Colonic mucosa (tissue), 4 donors: ENCODE results near the gene PSMC5. TPM values are rescaled to one million over a fixed set of nuclear protein-coding genes. Genes with fewer than 3 reads are reported as not detected.
"Not testable (repeated sequence)": the region's sequence is repeated elsewhere in the genome, so short reads cannot be mapped to it uniquely, and the experiment has no call there.

Experiments
- DNase-seq: peaks from one replicate; pipeline ENCODE4 v3.0.0-alpha.2; 2020
- H3K27ac ChIP-seq: fragments of 200-600 bp; one replicate; pipeline ENCODE4 v1.8.0; 2021
- H3K27me3 ChIP-seq: fragments of 200-600 bp; one replicate; pipeline ENCODE4 v1.8.0; 2021
- H3K36me3 ChIP-seq: fragments of 200-600 bp; one replicate; pipeline ENCODE4 v1.8.0; 2021
- H3K4me1 ChIP-seq: fragments of 200-600 bp; one replicate; pipeline ENCODE4 v1.8.0; 2021; ENCODE audit warnings: mild to moderate bottlenecking
- H3K4me3 ChIP-seq: fragments of 200-600 bp; one replicate; pipeline ENCODE4 v1.8.0; 2021
- H3K9ac ChIP-seq, 2 donors: one replicate each; pipeline ENCODE4 v1.7.0; 2013; ENCODE audit warnings: control low read depth in 2 of 2, low read depth in 2 of 2, low read length in 2 of 2
- H3K9me3 ChIP-seq: fragments of 200-600 bp; one replicate; pipeline ENCODE4 v1.8.0; 2021
- intact Hi-C: fragments of 100-400 bp; cut with DNase I; formaldehyde crosslinking; loops from one replicate; pipeline ENCODE4 v1.14.1; 2022
- total RNA-seq, 2 donors: library from RNA; stranded (reverse); fragmentation: NEBNext Ultra II Directional in 1 of 2; extraction: Animal tissue kit (Norgen Biotek cat#: 25700) in 1 of 2; gene quantifications; one replicate each; pipeline ENCODE4 v1.2.1, GENCODE V29; 2021
- TF ChIP-seq, protein P1 (sequence below): fragments of 200-600 bp; IDR thresholded peaks from one replicate; pipeline ENCODE4 v1.8.0; 2022; ENCODE audit warnings: antibody characterized with exemption, mild to moderate bottlenecking
- donor health status: healthy.
- donor health status: DM: no; HTN: no; CAD: no.
- donor health status: DM: no; HTN: no; CAD: no.

PSMC5 gene
- total RNA-seq, 2 donors from 2014 or later: 86.1 to 138 TPM

DNA sequence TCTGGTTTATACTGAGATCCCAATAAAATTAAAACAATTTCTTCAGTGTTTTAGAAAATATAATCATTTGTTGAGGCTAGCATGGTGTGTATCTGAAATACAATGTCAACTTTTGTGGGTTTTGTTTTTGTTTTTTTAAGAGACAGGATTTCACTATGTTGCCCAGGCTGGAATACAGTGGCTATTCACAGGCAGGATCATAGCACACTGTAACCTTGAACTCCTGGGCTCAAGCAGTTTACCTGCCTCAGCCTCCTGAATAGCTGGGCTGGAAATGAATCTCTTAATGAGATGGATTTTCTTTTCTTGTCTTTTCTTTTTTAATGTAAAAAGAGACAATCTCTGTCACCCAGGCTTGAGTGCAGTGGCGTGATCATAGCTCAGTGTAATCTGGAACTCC, 41.1 kb upstream of the PSMC5 start:
- H3K4me1 ChIP-seq: no peaks in the 10 kb centered on the region
- no peaks in the 10 kb centered on the region for H3K27me3 ChIP-seq
- H3K27ac ChIP-seq: no peak overlapping the region
- H3K9ac ChIP-seq: no peak overlapping the region
- intact Hi-C loops: no loop called here
- TF ChIP-seq, protein P1, sequence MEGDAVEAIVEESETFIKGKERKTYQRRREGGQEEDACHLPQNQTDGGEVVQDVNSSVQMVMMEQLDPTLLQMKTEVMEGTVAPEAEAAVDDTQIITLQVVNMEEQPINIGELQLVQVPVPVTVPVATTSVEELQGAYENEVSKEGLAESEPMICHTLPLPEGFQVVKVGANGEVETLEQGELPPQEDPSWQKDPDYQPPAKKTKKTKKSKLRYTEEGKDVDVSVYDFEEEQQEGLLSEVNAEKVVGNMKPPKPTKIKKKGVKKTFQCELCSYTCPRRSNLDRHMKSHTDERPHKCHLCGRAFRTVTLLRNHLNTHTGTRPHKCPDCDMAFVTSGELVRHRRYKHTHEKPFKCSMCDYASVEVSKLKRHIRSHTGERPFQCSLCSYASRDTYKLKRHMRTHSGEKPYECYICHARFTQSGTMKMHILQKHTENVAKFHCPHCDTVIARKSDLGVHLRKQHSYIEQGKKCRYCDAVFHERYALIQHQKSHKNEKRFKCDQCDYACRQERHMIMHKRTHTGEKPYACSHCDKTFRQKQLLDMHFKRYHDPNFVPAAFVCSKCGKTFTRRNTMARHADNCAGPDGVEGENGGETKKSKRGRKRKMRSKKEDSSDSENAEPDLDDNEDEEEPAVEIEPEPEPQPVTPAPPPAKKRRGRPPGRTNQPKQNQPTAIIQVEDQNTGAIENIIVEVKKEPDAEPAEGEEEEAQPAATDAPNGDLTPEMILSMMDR: no peak
- DNase-seq: no peak
- no peaks in the 10 kb centered on the region for H3K9me3 ChIP-seq
- no peak overlapping the region for H3K4me3 ChIP-seq
- no peaks in the 10 kb centered on the region for H3K36me3 ChIP-seq

DNA sequence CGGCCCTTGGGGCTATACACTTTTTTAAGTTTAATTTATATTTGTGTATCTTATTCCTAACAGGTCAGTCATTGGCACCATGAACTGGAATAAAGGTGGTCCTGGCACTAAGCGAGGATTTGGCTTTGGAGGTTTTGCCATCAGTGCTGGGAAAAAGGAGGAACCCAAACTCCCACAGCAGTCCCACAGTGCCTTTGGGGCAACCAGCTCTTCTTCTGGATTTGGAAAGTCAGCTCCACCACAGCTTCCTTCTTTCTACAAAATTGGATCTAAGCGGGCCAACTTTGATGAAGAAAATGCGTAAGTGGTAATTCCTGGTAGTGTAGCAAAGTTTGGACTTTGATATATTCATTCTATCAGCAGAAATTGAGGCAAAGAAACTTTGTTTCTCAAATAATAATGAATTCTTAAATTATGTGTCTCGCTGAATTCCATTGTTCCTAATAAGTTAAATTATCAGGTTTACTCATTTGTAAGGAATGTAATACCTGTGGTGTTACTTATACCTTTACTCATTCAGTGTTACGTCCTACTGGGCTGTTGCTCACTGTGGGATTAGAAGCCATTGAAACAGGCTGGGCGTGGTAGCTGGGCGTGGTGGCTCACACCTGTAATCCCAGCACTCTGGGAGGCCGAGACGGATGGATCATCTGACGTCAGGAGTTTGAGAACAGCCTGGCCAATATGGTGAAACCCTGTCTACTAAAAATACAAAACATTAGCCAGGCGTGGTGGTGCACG, 40.1 kb upstream of the PSMC5 start:
- intact Hi-C loops: no loop called here
- Histone ChIP-seq H3K27ac (no peak overlapping the region), H3K9me3 (no peaks in the 10 kb centered on the region), H3K4me3 (no peak overlapping the region), H3K4me1 (no peaks in the 10 kb centered on the region), H3K27me3 (no peaks in the 10 kb centered on the region), H3K9ac (no peak overlapping the region), H3K36me3 (peaks cover under 1% of the 10 kb centered on the region)
- TF ChIP-seq, protein P1: no peak
- DNase-seq: no peak

DNA sequence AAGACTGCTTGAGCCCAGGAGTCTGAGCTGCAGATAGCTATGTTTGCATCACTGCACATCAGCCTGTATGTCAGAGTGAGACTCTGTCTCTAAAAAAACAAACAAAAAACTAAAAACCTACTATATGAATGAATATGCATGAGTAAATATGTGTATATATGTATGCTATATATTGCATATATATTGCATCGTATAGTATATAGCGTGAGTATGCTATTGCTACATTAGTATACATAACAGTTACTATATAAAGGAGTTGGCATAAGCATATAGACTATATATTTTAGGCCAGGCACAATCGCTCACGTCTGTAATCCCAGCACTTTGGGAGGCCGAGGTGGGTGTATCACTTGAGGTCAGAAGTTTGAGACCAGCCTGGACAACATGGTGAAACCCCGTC, 37.2 kb upstream of the PSMC5 start:
- Histone ChIP-seq H3K36me3 (peaks cover 20% of the 10 kb centered on the region), H3K27me3 (no peaks in the 10 kb centered on the region), H3K9ac (no peak overlapping the region), H3K9me3 (no peaks in the 10 kb centered on the region), H3K4me1 (no peaks in the 10 kb centered on the region), H3K27ac (no peak overlapping the region), H3K4me3 (no peak overlapping the region)
- intact Hi-C loops: no loop called here
- TF ChIP-seq, protein P1: no peak
- DNase-seq: no peak

DNA sequence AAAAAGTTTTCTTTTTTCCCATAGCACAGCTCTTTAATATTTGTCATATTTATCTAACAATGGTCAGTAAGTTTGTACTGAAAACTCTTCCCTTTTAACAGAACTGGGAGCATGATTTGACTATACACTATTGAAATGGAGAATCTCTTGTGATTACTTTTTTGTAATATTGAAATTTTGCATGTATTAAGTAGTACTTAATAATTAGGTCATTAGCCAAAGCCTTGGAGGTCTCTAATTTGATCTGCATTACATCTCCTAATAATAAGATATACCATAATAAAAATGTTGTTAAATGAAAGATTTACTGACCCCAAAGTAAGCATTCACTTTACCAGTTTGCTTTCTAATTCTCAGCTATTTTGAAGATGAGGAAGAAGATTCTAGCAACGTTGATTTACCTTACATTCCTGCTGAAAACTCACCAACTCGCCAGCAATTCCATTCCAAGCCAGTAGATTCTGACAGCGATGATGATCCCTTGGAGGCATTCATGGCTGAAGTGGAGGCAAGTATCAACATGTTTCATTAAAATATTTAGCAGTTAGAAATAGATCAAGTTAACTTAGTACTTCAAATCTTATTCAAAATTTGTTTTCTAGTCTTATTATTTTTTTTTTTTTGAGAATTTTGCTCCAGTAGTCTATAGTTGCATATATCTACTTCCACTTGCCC, 35.0 kb upstream of the PSMC5 start:
- TF ChIP-seq, protein P1: no peak
- DNase-seq: no peak
- H3K27me3 ChIP-seq: no peaks in the 10 kb centered on the region
- intact Hi-C loops: no loop called here
- H3K9me3 ChIP-seq: no peaks in the 10 kb centered on the region
- H3K4me1 ChIP-seq: no peaks in the 10 kb centered on the region
- no peak overlapping the region for H3K4me3 ChIP-seq
- H3K36me3 ChIP-seq: peaks cover 25% of the 10 kb centered on the region
- no peak overlapping the region for H3K9ac ChIP-seq
- H3K27ac ChIP-seq: no peak overlapping the region

DNA sequence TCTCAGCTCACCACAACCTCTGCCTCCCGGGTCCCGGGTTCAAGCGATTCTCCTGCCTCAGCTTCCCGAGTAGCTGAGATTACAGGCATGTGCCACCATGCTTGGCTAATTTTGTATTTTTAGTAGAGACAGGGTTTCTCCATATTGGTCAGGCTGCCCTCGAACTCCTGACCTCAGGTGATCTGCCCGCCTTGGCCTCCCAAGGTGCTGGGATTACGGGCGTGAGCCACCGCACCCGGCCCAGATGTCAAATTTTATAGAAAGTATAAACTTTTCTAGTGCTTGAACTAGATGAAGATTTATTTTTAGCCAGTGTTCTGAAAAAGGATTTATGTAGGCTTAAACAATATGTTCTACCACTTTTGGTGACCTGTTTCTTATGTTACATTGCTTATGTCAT, 30.9 kb upstream of the PSMC5 start:
- intact Hi-C loops, H3K27me3 ChIP-seq, H3K9ac ChIP-seq, DNase-seq, H3K4me3 ChIP-seq, H3K27ac ChIP-seq, H3K4me1 ChIP-seq, H3K9me3 ChIP-seq: not testable (repeated sequence)
- peaks cover 43% of the 10 kb centered on the region for H3K36me3 ChIP-seq

DNA sequence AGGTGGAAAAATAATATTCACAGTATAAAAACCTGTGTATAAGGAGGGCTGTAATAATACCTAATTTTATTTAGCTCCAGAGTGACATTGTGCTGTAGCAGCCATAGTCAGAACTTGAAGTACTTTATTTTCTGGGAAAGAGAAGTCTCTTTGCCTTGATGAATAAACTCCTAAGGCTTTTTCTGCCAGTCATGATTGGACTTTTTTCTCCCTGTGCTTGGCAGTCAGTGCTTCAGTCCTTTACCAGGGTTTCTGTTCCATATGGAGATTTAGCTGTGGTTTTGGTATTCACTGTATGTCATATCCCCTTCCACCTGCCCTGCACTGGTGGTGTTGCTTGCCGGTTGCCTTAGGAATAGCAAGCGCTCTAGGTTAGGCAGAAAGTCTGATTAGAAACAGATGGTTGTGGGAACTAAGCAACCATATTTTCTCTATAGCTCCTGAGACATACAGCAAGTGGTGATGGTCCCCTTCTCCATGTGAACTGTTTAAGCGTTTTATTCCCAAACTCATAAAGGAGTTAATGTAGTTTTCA, 28.6 kb upstream of the PSMC5 start:
- H3K4me1 ChIP-seq: no peaks in the 10 kb centered on the region
- no peaks in the 10 kb centered on the region for H3K27me3 ChIP-seq
- no peak for DNase-seq
- no peaks in the 10 kb centered on the region for H3K9me3 ChIP-seq
- no peak overlapping the region for H3K9ac ChIP-seq
- peaks cover 42% of the 10 kb centered on the region for H3K36me3 ChIP-seq
- TF ChIP-seq, protein P1: no peak
- intact Hi-C loops: no loop called here
- H3K27ac ChIP-seq: no peak overlapping the region
- no peak overlapping the region for H3K4me3 ChIP-seq
